Stimulated activated CD8-positive, alpha-beta memory T cell treated with anti-CD3 and anti-CD28 coated beads, Interleukin-7, amount 100 ng/mL, for 24 hours (primary cell): Measurements from ENCODE around the gene FZD4.
"Not testable (repeated sequence)": the region's sequence is repeated elsewhere in the genome, so short reads cannot be mapped to it uniquely, and the experiment has no call there.

Experiments used
- DNase-seq: peaks from one replicate; pipeline ENCODE4 v3.0.0-alpha.2; 2020; ENCODE audit warnings: low read depth

FZD4 gene

DNA sequence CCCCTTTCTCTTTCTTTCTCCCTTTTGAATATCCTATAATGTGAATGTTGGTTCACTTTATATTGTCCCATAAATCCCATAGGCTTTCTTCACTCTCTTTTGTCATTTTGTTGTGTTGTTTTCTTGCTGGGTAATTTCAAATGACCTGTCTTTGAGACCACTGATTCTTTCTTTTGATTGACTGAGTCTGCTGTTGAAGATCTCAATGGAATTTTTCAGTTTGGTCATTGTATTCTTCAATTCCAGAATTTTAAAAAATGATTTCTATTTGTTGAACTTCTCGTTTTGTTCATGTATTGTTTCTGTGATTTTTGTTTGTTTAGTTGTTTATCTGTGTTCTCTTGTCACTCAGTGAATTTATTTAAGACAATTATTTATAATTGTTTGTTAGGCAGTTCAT lies 17.5 kb upstream of the FZD4 start:
- DNase-seq: no peak

DNA sequence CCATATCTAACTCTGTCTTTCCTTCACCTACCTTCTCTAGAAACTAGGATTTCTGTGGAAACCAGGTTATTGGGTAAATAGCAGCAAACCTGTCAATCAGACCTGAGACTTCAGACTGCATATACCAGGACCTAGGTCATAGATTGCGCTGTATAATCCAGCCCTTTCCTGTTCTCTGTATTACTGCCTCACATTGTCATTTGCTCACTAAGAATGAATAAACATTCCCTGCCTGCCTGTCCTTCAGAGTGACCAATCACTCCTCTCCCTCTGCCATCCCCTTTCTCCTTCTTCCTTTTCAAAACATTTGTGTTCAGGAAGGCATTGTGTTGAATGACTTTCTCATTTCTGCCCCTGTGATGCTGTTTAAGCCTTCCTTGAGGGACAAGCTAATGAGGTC lies 14.1 kb upstream of the FZD4 start:
- no peak for DNase-seq

DNA sequence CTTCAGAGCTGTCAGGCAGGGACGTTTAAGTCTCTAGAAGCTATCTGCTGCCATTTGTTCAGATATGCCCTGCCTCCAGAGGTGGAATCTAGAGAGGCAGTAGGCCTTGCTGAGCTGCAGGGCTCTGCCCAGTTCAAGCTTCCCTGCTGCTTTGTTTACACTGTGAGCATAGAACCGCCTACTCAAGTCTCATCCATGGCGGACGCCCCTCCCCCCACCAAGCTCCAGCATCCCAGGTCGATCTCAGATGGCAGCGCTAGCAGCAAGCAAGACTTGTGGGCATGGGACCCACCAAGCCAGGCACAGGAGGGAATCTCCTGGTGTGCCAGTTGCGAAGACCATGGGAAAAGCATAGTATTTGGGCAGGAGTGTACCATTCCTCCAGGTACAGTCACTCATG lies 12.4 kb upstream of the FZD4 start:
- not testable (repeated sequence) for DNase-seq

DNA sequence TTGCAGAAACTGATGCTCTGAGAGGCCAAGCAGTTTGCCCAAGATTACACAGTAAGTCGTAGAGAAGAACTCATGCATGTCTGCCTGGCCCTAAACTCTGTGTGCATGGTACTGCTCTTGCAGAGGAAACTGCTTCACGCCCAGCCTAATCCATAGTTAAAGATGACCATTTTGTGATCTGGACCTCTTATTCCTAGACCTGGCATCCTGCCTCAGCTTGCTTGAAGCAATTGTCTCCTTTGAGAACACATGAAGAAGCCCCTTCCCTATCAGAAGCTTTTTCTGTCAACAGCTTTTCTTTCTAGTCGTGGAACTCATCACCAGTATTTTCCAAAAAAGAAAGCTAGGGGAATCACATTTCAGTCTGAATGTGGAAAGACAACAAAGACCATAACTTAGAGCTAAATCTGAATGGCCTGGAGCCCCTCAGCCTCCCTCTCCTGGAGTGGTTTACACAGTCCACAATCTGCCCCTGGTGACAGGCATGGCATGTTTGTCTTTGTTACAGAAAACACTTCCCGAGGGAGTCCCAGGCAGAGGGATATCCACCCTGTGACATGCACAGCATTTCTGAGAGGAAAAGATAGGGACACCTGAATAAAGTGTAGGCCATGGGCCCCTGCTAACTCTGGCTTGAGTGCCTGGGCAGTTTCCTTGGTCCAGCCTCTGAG lies 2.9 kb upstream of the FZD4 start:
- no peak for DNase-seq

DNA sequence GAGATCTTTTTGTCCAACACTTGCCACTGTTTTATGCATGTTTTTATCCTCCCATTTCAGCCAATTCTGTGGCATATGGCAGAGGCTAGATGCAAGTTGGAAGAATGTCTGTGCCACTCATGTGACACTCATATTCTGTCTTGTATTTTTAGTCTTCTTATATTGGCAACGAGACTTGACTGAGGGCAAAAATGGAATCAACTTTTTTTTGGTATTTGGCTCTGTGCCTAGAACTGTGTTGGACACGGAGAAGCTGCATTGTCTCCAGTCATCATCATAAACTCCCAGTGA lies 1.7 kb upstream of the FZD4 start:
- no peak for DNase-seq

- DNase-seq: no peak
Observed at GRCh38 chr11:86955111-86955360, 159 bp downstream of the FZD4 start.

DNA sequence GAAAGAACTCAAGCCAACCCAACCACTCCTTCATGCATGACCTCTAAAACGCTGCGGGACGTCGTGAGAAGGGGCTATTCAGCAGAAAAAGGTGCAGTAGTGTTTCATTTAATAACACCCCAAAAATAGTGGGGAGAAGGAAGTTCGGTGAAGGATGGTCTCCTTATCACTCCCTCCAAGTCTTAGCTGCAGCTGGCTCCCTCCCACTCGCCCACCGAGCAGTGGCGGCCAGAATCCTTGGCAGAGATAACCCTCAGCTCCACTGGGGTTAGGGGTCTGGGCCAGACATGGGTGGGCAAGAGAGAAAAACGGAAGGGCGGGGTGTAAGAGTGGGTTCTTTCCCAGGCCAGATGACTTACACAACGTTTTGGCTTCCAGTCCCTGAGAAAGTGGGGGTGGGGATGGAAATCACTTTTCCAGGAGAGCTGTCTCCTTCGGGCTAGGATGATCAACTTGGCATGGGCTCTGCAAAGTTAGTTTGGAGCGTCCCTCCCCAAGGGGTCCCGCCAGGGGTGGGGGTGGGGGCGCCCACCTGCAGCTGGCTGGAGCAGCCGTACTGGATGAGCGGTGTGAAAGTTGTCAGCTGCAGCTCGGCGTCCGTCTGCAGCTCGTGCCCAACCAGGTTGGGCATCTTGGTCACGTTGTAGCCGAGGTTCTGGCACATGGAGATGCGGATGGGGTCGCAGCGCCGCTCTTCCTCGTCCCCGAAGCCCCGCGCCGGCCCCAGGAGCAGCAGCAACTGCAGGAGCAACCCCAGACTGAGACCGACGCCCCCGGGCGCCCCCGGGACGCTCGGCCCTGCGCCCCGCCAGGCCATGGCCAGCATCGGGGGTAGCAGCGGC lies 705 bp downstream of the FZD4 start:
- DNase-seq: no peak

DNA sequence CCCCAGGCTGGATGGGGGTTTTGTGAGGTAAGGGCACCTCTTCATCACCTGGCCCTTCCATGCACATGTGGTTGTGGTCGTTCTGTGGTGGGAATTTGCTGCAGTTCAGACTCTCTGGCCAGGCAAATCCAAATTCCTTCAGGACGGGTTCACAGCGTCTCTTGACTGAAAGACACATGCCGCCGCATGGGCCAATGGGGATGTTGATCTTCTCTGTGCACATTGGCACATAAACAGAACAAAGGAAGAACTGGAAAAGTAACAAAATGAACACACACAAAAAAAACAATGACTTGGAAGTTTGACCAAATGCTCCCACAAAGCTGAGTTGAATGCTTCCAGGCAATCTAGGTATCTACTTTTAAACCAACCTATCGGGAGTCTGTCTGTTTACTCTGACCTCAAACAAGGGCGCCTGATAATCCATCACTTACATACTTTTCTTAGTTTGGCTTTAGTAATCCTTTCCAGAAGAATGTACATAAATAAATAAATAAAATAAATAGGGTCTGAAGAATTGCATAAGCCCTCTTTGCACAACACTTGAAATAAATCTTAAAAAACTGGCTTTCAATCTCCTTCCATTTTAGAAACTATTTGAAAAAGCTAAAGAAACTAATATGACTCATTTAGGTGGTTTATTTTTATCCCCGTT lies 2.8 kb downstream of the FZD4 start:
- no peak for DNase-seq

DNA sequence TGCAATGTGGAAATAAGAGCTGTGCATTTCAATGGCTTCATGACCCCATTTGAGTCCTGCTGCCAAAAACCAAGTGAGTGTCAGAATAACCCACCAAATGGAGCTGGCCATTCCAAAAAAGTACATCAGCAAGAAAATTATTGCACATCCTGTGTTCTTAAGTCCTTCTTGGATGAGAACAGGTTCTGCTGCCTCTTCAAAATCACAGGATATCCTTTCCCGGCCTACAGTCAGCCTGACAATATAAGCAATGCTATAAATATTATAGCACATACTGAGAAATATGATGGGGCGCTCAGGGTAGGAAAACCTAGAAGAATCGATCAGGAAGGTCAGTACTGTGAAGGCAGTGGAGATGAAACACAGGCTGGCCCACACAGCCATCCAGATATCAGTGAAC lies 3.5 kb downstream of the FZD4 start:
- DNase-seq: no peak

- DNase-seq: no peak
Observed at GRCh38 chr11:86950661-86950995, 4.6 kb downstream of the FZD4 start.

DNA sequence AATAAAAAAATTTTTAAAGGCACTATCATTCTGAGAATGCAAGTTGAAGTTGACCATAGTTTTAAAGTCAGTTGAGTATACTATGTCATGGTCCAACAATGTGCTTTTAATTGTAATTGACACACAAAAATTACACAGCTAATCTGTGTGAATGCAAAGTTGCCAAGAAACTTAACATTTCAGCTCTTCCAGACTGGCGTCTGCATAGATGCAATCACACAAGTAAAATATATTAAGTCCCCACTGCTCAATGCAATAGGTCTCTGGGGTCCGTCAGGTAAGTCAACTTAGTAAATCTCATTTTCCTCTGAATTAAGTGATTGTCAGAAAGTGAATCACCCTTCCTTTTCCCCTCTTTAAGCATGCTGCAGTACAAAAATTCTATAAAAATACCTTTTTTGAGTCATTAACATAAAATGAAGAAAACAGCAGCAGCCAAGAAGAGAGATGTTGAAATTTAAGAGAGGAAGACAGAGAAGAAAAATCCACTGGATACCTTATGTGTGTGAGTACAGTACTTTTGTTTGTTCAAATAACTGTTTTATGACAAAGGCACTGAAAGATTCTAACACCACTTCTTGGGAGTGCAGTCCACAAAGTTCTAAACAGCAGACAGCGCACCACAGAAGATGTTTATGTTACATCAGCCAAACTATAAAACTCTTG lies 5.1 kb downstream of the FZD4 start:
- no peak for DNase-seq

DNA sequence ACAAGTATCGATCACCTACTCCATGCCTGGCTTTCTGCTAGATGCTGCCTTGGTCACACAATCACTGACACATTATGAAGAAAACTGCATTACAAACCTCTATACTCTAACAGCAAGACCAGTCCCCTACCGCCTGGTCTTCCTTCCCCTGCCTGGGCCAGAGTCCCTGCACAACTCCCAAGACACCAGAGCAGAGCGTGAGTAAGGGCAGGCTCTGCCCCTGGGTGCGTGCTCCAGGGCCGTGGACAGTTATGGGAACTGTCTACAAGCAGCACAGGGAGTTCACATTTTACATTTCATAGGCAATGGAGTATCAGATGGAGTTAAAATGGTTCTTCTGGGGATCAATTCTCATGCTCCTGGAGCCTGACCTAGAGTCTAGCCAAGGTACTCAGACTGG lies 6.5 kb downstream of the FZD4 start:
- no peak for DNase-seq

- DNase-seq: no peak
Observed at GRCh38 chr11:86947541-86947940, 7.7 kb downstream of the FZD4 start.

DNA sequence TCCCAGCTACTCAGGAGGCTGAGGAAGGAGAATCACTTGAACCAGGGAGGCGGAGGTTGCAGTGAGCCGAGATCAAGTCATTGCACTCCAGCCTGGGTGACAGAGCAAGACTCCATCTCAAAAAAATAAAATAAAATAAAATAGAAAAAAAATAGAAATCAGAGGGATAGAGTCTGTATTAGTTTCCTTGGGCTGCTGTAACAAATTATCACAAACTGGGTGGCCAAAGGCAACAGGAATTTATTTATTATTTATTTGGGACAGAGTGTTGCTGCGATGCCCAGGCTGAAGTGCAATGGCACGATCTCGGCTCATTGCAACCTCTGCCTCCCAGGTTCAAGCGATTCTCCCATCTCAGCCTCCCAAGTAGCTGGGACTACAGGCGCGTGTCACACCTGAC lies 11.7 kb downstream of the FZD4 start:
- not testable (repeated sequence) for DNase-seq

DNA sequence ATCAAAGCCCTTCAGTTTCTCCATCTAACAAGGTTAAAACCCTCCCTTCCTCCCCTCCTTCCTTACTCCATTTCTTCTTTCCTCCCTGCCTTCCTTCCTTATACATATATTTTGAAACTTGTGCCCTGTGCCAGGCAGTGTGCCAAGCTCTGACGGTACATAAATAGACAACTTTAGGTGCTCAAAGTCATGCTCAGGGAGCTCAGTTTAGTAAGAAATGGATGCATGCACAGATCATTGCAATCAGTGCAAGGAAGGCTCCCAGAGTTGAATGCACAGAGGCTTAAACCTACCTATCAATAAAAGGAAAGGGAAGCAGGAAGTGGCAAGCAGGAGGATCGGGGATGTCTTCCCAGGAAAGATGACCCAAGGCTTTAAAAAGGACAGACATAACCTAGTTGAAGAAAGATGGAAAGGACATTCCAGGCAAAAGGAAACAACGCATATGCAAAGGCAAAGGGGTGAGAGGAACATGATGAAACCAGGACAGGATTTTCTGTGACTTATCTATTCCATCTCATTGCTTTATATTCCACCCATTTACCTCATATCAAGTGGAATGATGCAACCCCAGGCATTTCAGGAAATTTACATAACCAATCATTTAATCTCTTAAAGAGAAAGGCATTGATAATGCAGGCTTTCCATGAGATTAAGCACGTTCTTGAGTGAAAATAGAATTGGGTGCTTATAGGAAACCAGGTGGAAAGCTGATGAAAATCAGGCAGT lies 13.2 kb downstream of the FZD4 start:
- no peak for DNase-seq

- DNase-seq: no peak
Observed at GRCh38 chr11:86941077-86941870, 13.9 kb downstream of the FZD4 start.

DNA sequence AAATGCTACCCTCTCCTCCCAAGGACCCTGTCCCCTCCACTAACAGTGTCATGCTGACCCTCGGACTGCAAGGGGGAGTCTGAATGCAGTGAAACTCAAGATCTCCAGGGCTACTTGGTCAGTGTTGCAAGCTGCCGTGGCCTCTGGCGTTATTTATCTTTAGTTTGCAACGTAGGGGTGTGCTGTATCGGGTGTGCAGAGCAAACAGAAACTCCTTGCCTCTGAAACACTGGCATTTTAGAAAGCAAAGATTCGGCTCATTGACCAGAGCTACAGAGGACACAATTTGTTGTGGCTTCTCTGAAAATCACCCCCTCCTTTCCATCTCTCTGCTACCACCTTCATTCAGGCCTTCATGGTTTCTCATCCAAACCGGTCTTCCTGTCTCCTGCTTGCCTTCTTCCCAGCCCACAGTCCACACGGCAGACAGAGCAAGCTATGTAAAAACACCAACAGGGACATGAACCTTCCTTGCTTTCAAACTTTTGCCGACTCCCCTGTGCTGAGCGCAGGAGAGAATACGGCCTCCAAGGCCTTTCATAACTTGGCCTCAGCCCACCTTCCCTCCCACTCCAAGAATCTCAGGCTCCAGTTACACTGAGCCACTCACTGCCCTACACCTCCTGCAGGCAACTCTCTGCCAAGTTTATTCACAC lies 14.9 kb downstream of the FZD4 start:
- DNase-seq: no peak

- no peak for DNase-seq
Observed at GRCh38 chr11:86938900-86939880, 16.0 kb downstream of the FZD4 start.

DNA sequence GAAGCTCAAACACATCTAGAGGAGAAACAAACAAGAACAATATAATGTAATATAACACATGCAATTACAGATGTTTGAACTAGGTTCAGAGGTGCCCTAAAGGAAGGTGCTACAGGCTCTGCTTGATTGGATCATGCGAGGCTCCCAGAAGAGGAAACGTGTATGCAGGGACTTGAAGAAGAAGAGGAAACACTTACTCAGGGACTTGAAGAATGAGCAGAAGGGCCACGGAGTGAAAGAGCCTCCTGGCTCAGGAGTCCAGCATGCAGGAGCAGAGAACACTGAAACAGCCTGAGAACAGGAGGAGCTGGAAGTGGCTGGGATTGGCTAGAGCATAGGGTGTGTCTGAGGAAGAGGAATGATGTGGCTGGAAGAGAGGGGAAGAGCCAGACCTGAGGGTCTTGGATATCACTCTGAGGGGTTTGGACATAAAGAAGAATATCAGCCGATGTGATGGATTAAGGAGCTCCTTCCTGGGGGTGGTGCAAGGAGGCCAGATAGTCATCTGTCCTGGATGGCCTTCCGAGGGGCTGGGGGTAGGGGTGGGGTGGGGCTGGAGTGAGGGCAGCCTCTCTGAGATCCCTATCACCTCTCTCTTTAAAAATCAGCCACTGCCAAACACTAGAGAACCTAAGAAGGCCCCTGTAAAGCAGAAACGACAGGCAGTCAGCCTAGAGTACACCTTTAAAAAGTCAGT lies 16.8 kb downstream of the FZD4 start:
- DNase-seq: no peak
